Fibroblast of skin of abdomen (primary cell): ENCODE results near the gene FHIT. TPM values are rescaled to one million over a fixed set of nuclear protein-coding genes. Genes with fewer than 3 reads are reported as not detected.

Experiments
- DNase-seq: peaks from one replicate; pipeline ENCODE4 v3.0.0-alpha.2; 2013
- polyA plus RNA-seq, 2 experiments: library from polyadenylated mRNA; unstranded; fragments of 120-200 nt; gene quantifications; one replicate each; pipeline ENCODE4 v1.2.1, GENCODE V29; 2013; ENCODE audit not compliant: insufficient read length in 2 of 2

Gene FHIT
- polyA plus RNA-seq (2013, experiment 1 of 2; ENCODE audit: insufficient read length) = 2.7 TPM
- 2.7 TPM for polyA plus RNA-seq (2013, experiment 2 of 2; ENCODE audit: insufficient read length)

GRCh38 chr3:61251174-61251972 lies at the start of gene FHIT:
Gene FHIT, minus strand, starts transcription at chr3:61251452.
- peak; percentile 92 for DNase-seq

- DNase-seq = no peak
These were observed 49.5 kb upstream of the FHIT start for GRCh38 chr3:61300786-61301185.

- DNase-seq = no peak
These were observed 48.7 kb upstream of the FHIT start for GRCh38 chr3:61300006-61300380.

GRCh38 chr3:61299343-61300005 lies 48.2 kb upstream of the FHIT start:
- no peak for DNase-seq

GRCh38 chr3:61297821-61298220 lies 46.6 kb upstream of the FHIT start:
- no peak for DNase-seq

GRCh38 chr3:61288446-61288845 lies 37.2 kb upstream of the FHIT start:
- no peak for DNase-seq

- DNase-seq = no peak
These were observed 32.6 kb upstream of the FHIT start for GRCh38 chr3:61283876-61284275.

- DNase-seq = no peak
These were observed 27.5 kb upstream of the FHIT start for GRCh38 chr3:61278713-61279112.

GRCh38 chr3:61277411-61277810 lies 26.2 kb upstream of the FHIT start:
- DNase-seq = no peak

GRCh38 chr3:61269435-61269834 lies 18.2 kb upstream of the FHIT start:
- DNase-seq = no peak

- DNase-seq = no peak
These were observed 17.4 kb upstream of the FHIT start for GRCh38 chr3:61268644-61269043.

GRCh38 chr3:61264281-61264680 lies 13.0 kb upstream of the FHIT start:
- DNase-seq = no peak

GRCh38 chr3:61257148-61257547 lies 5.9 kb upstream of the FHIT start:
- DNase-seq = no peak

GRCh38 chr3:61253756-61254155 lies 2.5 kb upstream of the FHIT start:
- DNase-seq = no peak

- no peak for DNase-seq
These were observed 1.6 kb upstream of the FHIT start for GRCh38 chr3:61252836-61253235.

- DNase-seq = peak; percentile 2
These were observed 473 bp downstream of the FHIT start for GRCh38 chr3:61250784-61251173.

GRCh38 chr3:61248496-61248895 lies 2.8 kb downstream of the FHIT start:
- DNase-seq = no peak

- DNase-seq = no peak
These were observed 4.1 kb downstream of the FHIT start for GRCh38 chr3:61247191-61247590.

- no peak for DNase-seq
These were observed 11.4 kb downstream of the FHIT start for GRCh38 chr3:61239871-61240270.

- no peak for DNase-seq
These were observed 13.4 kb downstream of the FHIT start for GRCh38 chr3:61237858-61238257.

- DNase-seq = peak; percentile 2
These were observed 14.7 kb downstream of the FHIT start for GRCh38 chr3:61236556-61236955.

GRCh38 chr3:61233746-61234145 lies 17.5 kb downstream of the FHIT start:
- DNase-seq = no peak

- DNase-seq = no peak
These were observed 19.6 kb downstream of the FHIT start for GRCh38 chr3:61231693-61232092.

GRCh38 chr3:61227799-61228198 lies 23.5 kb downstream of the FHIT start:
- DNase-seq = no peak
